Stimulated activated CD8-positive, alpha-beta memory T cell treated with anti-CD3 and anti-CD28 coated beads, Interleukin-2, amount 100 ng/mL, for 1 hour (primary cell): ENCODE data around the gene PAX8.
A peak's percentile ranks its signal among the peaks of the same experiment; 100 is the strongest.

Experiments used
- DNase-seq, 2 donors: peaks; one replicate each; pipeline ENCODE4 v3.0.0-alpha.2; 2020; ENCODE audit warnings: low read depth in 2 of 2

Gene PAX8

GRCh38 chr2:113203901-113204519 lies 74.7 kb downstream of the PAX8 start:
- peak; percentile 45 to 50 for DNase-seq

- no peak for DNase-seq
Observed at GRCh38 chr2:113203217-113203530, 75.5 kb downstream of the PAX8 start.

- DNase-seq, result no peak
Observed at GRCh38 chr2:113202305-113203216, 76.2 kb downstream of the PAX8 start.

- DNase-seq, result no peak
Observed at GRCh38 chr2:113201496-113202304, 77.0 kb downstream of the PAX8 start.

GRCh38 chr2:113200736-113201490 lies 77.8 kb downstream of the PAX8 start:
- no peak for DNase-seq

GRCh38 chr2:113200236-113200635 lies 78.5 kb downstream of the PAX8 start:
- DNase-seq, result no peak

- peak; percentile 32 to 64 for DNase-seq
Observed at GRCh38 chr2:113198790-113199612, 79.7 kb downstream of the PAX8 start.

- no peak for DNase-seq
Observed at GRCh38 chr2:113198048-113198789, 80.5 kb downstream of the PAX8 start.

- DNase-seq, result no peak
Observed at GRCh38 chr2:113197347-113198047, 81.2 kb downstream of the PAX8 start.

GRCh38 chr2:113196839-113197238 lies 81.9 kb downstream of the PAX8 start:
- no peak for DNase-seq

- no peak for DNase-seq
Observed at GRCh38 chr2:113195923-113196501, 82.7 kb downstream of the PAX8 start.

GRCh38 chr2:113192459-113193100 lies 86.1 kb downstream of the PAX8 start:
- no peak for DNase-seq

GRCh38 chr2:113190871-113191270 lies 87.8 kb downstream of the PAX8 start:
- DNase-seq, result no peak

- DNase-seq, result no peak
Observed at GRCh38 chr2:113187771-113188170, 91.0 kb downstream of the PAX8 start.

GRCh38 chr2:113186433-113186796 lies 92.3 kb downstream of the PAX8 start:
- no peak for DNase-seq

- DNase-seq, result no peak
Observed at GRCh38 chr2:113185664-113186432, 92.9 kb downstream of the PAX8 start.

GRCh38 chr2:113184531-113185230 lies 94.0 kb downstream of the PAX8 start:
- DNase-seq, result no peak
